ENCODE data around the gene NTM. TPM values are rescaled to one million over a fixed set of nuclear protein-coding genes. Genes with fewer than 3 reads are reported as not detected.

Gene NTM
- total and polyA plus RNA-seq, 2 experiments from 2014 or later, result 25.9 to 49.0 TPM

DNA sequence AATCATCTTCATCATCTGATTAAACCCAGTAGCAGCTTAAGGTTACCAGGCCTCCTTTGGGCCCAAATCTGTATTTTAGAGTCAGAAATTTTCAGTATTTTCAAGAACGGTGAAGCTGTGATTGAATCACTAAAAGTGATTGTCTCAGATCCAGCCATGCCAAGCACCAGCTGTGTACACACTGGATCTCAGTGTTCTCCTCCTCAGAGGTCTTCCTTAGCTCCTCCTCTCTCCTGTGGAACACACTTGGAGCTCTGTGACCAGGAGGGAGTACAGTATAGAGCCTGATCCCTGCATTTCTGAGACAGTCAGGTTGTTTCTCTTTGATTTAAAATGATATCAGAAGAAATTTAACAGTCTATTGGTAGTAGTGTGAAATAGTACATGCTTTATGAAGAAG, 401.1 kb downstream of the NTM start:
- no peak overlapping the region for H3K4me3 ChIP-seq
- H3K27me3 ChIP-seq (replicated peaks; ENCODE audit: insufficient read depth), result no peaks in the 10 kb centered on the region
- H3K4me2 ChIP-seq (ENCODE audit: unreplicated experiment), result no peak overlapping the region
- peaks cover 5% of the 10 kb centered on the region; the same call in 1 of the 2 replicates for H3F3A ChIP-seq (ENCODE audit: insufficient read depth)
- H4K20me1 ChIP-seq (ENCODE audit: insufficient read depth), result no peaks in the 10 kb centered on the region
- H3K79me2 ChIP-seq (ENCODE audit: insufficient read depth), result no peaks in the 10 kb centered on the region
- H3K9me3 ChIP-seq (ENCODE audit: low read depth), result no peaks in the 10 kb centered on the region
- in situ Hi-C loops (cut with MboI), result no loop called here
- H3K27ac ChIP-seq, result no peak overlapping the region
- no peaks in the 10 kb centered on the region for H3K9me2 ChIP-seq (ENCODE audit: insufficient read depth)
- TF ChIP-seq EZH2phosphoT487 (IDR thresholded peaks at IDR 0.05; ENCODE audit: insufficient read depth, low read depth) (no peak), EZH2 (IDR thresholded peaks at IDR 0.05; ENCODE audit: insufficient read depth, poor library complexity, severe bottlenecking) (no peak)
- WGBS, 2 experiments (ENCODE audit: low coverage in 1 of 2, low lambda C conversion rate in 2 of 2, missing lambda C conversion rate in 2 of 2), result 89 to 96% methylated on average over 1 of the region's 1 CpG
- H3K4me1 ChIP-seq (ENCODE audit: insufficient read depth), result peaks cover 27% of the 10 kb centered on the region
- no peak overlapping the region for H3K9ac ChIP-seq
- no peak overlapping the region for H2AFZ ChIP-seq
- no peaks in the 10 kb centered on the region for H3K36me3 ChIP-seq (ENCODE audit: low read depth)
- DNase-seq, result no peak

DNA sequence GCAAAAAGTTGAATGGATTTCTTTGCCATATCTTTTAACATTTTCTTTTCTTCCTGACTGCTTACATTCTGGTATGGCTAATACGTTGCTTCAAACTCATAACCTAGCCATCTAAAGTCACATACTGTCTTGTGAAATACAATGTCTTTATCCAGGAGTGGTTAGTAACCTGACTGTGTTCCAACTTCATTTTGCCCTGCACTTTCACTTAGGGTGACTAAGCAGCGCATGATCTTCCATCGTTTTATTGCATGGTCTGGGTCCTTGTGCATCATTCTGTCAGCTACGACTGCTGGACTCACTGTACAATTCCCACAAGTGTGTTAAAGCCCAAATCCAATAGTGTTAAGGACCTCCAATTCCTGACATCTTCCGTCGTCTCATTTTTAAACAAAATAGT, 403.2 kb downstream of the NTM start:
- peaks cover 23% of the 10 kb centered on the region for H3K4me1 ChIP-seq (ENCODE audit: insufficient read depth)
- no peaks in the 10 kb centered on the region for H4K20me1 ChIP-seq (ENCODE audit: insufficient read depth)
- in situ Hi-C loops (cut with MboI), result no loop called here
- TF ChIP-seq EZH2 (IDR thresholded peaks at IDR 0.05; ENCODE audit: insufficient read depth, poor library complexity, severe bottlenecking), result no peak
- TF ChIP-seq EZH2phosphoT487 (IDR thresholded peaks at IDR 0.05; ENCODE audit: insufficient read depth, low read depth), result no peak
- no peaks in the 10 kb centered on the region for H3K36me3 ChIP-seq (ENCODE audit: low read depth)
- no peak overlapping the region for H3K9ac ChIP-seq
- H3K9me3 ChIP-seq (ENCODE audit: low read depth), result no peaks in the 10 kb centered on the region
- no peak overlapping the region for H3K4me3 ChIP-seq
- H3F3A ChIP-seq (ENCODE audit: insufficient read depth), result peaks cover 5% of the 10 kb centered on the region; the same call in 1 of the 2 replicates
- peak; percentile 30 for DNase-seq
- H3K27ac ChIP-seq, result no peak overlapping the region
- H3K4me2 ChIP-seq (ENCODE audit: unreplicated experiment), result no peak overlapping the region
- no peaks in the 10 kb centered on the region for H3K79me2 ChIP-seq (ENCODE audit: insufficient read depth)
- no peaks in the 10 kb centered on the region for H3K27me3 ChIP-seq (replicated peaks; ENCODE audit: insufficient read depth)
- 82 to 84% methylated on average over 6 of the region's 6 CpGs for WGBS, 2 experiments (ENCODE audit: low coverage in 1 of 2, low lambda C conversion rate in 2 of 2, missing lambda C conversion rate in 2 of 2)
- no peaks in the 10 kb centered on the region for H3K9me2 ChIP-seq (ENCODE audit: insufficient read depth)
- no peak overlapping the region for H2AFZ ChIP-seq

DNA sequence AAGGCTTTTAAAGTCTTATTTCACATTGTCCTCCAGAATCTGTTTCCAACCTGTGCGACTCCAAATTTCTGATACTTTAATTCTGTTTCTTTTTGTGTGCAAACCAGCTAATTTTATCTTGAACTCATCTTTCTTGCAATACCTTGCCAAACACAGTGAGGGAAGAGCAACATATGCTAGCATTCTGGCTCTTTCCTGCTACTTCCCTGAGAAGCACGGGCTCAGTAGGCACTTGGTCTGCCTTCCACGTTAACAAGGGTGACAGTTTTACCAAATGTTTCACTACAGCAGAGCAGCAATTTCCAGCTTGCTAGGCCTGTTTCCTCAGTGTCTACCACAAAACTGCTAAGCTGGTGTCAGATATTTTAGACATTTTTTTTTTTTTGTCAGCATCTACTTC, 405.8 kb downstream of the NTM start:
- Histone ChIP-seq H3K4me3 (no peak overlapping the region), H3K27ac (no peak overlapping the region), H2AFZ (no peak overlapping the region), H3K4me2 (ENCODE audit: unreplicated experiment) (no peak overlapping the region), H3F3A (ENCODE audit: insufficient read depth) (peaks cover 2% of the 10 kb centered on the region; the same call in 1 of the 2 replicates), H4K20me1 (ENCODE audit: insufficient read depth) (no peaks in the 10 kb centered on the region), H3K27me3 (replicated peaks; ENCODE audit: insufficient read depth) (no peaks in the 10 kb centered on the region), H3K9me3 (ENCODE audit: low read depth) (no peaks in the 10 kb centered on the region), H3K36me3 (ENCODE audit: low read depth) (no peaks in the 10 kb centered on the region), H3K4me1 (ENCODE audit: insufficient read depth) (peaks cover 2% of the 10 kb centered on the region), H3K9ac (no peak overlapping the region), H3K9me2 (ENCODE audit: insufficient read depth) (no peaks in the 10 kb centered on the region), H3K79me2 (ENCODE audit: insufficient read depth) (no peaks in the 10 kb centered on the region)
- DNase-seq, result no peak
- TF ChIP-seq EZH2phosphoT487 (IDR thresholded peaks at IDR 0.05; ENCODE audit: insufficient read depth, low read depth) (no peak), EZH2 (IDR thresholded peaks at IDR 0.05; ENCODE audit: insufficient read depth, poor library complexity, severe bottlenecking) (no peak)
- in situ Hi-C loops (cut with MboI), result no loop called here
- WGBS, 2 experiments (ENCODE audit: low coverage in 1 of 2, low lambda C conversion rate in 2 of 2, missing lambda C conversion rate in 2 of 2), result 49% methylated on average over 3 of the region's 3 CpGs

DNA sequence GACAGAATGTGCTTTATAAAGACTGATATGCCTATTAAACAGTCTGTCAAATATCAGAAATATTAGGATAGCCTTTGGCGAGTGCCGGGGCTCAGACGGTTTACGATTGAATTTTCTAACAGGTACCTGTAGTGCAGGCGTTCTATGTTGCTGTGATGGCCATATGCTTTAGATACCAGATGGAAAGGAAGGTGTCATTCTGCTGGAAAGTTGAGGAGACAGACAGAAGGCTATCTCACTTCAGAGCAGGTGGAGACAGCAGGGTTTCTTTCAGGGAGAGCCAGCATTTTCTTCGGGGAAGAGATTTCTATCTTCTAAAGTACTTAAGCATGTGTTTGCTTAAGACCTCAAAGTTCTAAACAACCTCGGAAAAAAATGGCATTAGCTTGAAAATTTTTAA, 415.4 kb downstream of the NTM start:
- H2AFZ ChIP-seq, result no peak overlapping the region
- no peaks in the 10 kb centered on the region for H4K20me1 ChIP-seq (ENCODE audit: insufficient read depth)
- no peaks in the 10 kb centered on the region for H3K4me1 ChIP-seq (ENCODE audit: insufficient read depth)
- H3K9me2 ChIP-seq (ENCODE audit: insufficient read depth), result no peaks in the 10 kb centered on the region
- no peak overlapping the region for H3K4me3 ChIP-seq
- in situ Hi-C loops (cut with MboI), result no loop called here
- H3K9me3 ChIP-seq (ENCODE audit: low read depth), result no peaks in the 10 kb centered on the region
- H3K4me2 ChIP-seq (ENCODE audit: unreplicated experiment), result no peak overlapping the region
- H3F3A ChIP-seq (ENCODE audit: insufficient read depth), result no peaks in the 10 kb centered on the region
- H3K79me2 ChIP-seq (ENCODE audit: insufficient read depth), result no peaks in the 10 kb centered on the region
- H3K36me3 ChIP-seq (ENCODE audit: low read depth), result no peaks in the 10 kb centered on the region
- peaks cover 24% of the 10 kb centered on the region for H3K27me3 ChIP-seq (replicated peaks; ENCODE audit: insufficient read depth)
- no peak for DNase-seq
- no peak for TF ChIP-seq EZH2 (IDR thresholded peaks at IDR 0.05; ENCODE audit: insufficient read depth, poor library complexity, severe bottlenecking)
- no peak for TF ChIP-seq EZH2phosphoT487 (IDR thresholded peaks at IDR 0.05; ENCODE audit: insufficient read depth, low read depth)
- H3K27ac ChIP-seq, result no peak overlapping the region
- H3K9ac ChIP-seq, result no peak overlapping the region
- 42 to 43% methylated on average over 7 of the region's 7 CpGs for WGBS, 2 experiments (ENCODE audit: low coverage in 1 of 2, low lambda C conversion rate in 2 of 2, missing lambda C conversion rate in 2 of 2)

DNA sequence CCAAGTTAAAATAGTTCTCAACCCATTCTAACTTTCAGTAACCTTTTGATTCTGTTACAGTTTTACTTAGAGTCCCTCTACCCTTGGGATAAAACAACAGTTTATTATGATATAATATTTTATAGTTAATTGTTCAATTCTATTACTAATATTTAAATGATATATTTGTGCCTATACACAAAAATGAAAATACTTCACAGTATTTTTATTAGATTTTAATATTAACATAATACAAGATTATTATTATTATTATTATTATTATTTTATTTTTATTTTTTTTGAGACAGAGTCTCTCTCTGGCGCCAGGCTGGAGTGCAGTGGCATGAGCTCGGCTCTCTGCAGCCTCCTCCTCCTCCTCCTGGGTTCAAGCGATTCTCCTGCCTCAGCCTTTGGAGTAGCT, 416.7 kb downstream of the NTM start:
- H3K27me3 ChIP-seq (replicated peaks; ENCODE audit: insufficient read depth), result peaks cover 24% of the 10 kb centered on the region
- 29 to 32% methylated on average over 3 of the region's 3 CpGs for WGBS, 2 experiments (ENCODE audit: low coverage in 1 of 2, low lambda C conversion rate in 2 of 2, missing lambda C conversion rate in 2 of 2)
- H3K4me1 ChIP-seq (ENCODE audit: insufficient read depth), result no peaks in the 10 kb centered on the region
- H3K9me2 ChIP-seq (ENCODE audit: insufficient read depth), result no peaks in the 10 kb centered on the region
- no peak for DNase-seq
- H4K20me1 ChIP-seq (ENCODE audit: insufficient read depth), result no peaks in the 10 kb centered on the region
- no peaks in the 10 kb centered on the region for H3F3A ChIP-seq (ENCODE audit: insufficient read depth)
- H2AFZ ChIP-seq, result no peak overlapping the region
- no peak overlapping the region for H3K9ac ChIP-seq
- no peak for TF ChIP-seq EZH2phosphoT487 (IDR thresholded peaks at IDR 0.05; ENCODE audit: insufficient read depth, low read depth)
- no peak for TF ChIP-seq EZH2 (IDR thresholded peaks at IDR 0.05; ENCODE audit: insufficient read depth, poor library complexity, severe bottlenecking)
- in situ Hi-C loops (cut with MboI), result no loop called here
- no peaks in the 10 kb centered on the region for H3K36me3 ChIP-seq (ENCODE audit: low read depth)
- no peak overlapping the region for H3K27ac ChIP-seq
- no peak overlapping the region for H3K4me2 ChIP-seq (ENCODE audit: unreplicated experiment)
- H3K9me3 ChIP-seq (ENCODE audit: low read depth), result no peaks in the 10 kb centered on the region
- H3K79me2 ChIP-seq (ENCODE audit: insufficient read depth), result no peaks in the 10 kb centered on the region
- H3K4me3 ChIP-seq, result no peak overlapping the region

Measured in GM23248 (cell line).